HG02973 (cell line): ENCODE data around the gene ATP6V0A1.
"Not testable (repeated sequence)": the region's sequence is repeated elsewhere in the genome, so short reads cannot be mapped to it uniquely, and the experiment has no call there.

Experiments used
- ATAC-seq: cut with Tn5 transposase; IDR thresholded peaks from one replicate; pipeline ENCODE4 v1.9.1; 2021; ENCODE audit warnings: moderate library complexity; ENCODE audit not compliant: unreplicated experiment

The ATP6V0A1 gene

GRCh38 chr17:42537156-42537805 is 78.6 kb downstream of the ATP6V0A1 start:
- no peak for ATAC-seq

GRCh38 chr17:42537826-42538451 is 79.3 kb downstream of the ATP6V0A1 start:
- ATAC-seq, result no peak

GRCh38 chr17:42538482-42538881 is 79.8 kb downstream of the ATP6V0A1 start:
- ATAC-seq, result no peak

GRCh38 chr17:42540558-42540957 is 81.9 kb downstream of the ATP6V0A1 start:
- not testable (repeated sequence) for ATAC-seq

- no peak for ATAC-seq
Observed at GRCh38 chr17:42541041-42541833, 82.6 kb downstream of the ATP6V0A1 start.

GRCh38 chr17:42543190-42544079 is 84.8 kb downstream of the ATP6V0A1 start:
- ATAC-seq, result no peak

- no peak for ATAC-seq
Observed at GRCh38 chr17:42544874-42545283, 86.2 kb downstream of the ATP6V0A1 start.

- ATAC-seq, result not testable (repeated sequence)
Observed at GRCh38 chr17:42545755-42546505, 87.3 kb downstream of the ATP6V0A1 start.

- no peak for ATAC-seq
Observed at GRCh38 chr17:42547001-42547461, 88.4 kb downstream of the ATP6V0A1 start.

GRCh38 chr17:42547698-42548069 is 89.0 kb downstream of the ATP6V0A1 start:
- ATAC-seq, result no peak

GRCh38 chr17:42548070-42548837 is 89.6 kb downstream of the ATP6V0A1 start:
- no peak for ATAC-seq

GRCh38 chr17:42548993-42549755 is 90.5 kb downstream of the ATP6V0A1 start:
- ATAC-seq, result no peak

GRCh38 chr17:42552736-42553135 is 94.1 kb downstream of the ATP6V0A1 start, which contains the start of gene HSD17B1:
HSD17B1 (plus strand) TSS chr17:42552923; CDS start chr17:42552934, 11 bp downstream.
- ATAC-seq, result not testable (repeated sequence)

- ATAC-seq, result no peak
Observed at GRCh38 chr17:42553161-42553818, 94.6 kb downstream of the ATP6V0A1 start.

GRCh38 chr17:42553866-42554249 is 95.2 kb downstream of the ATP6V0A1 start:
- ATAC-seq, result no peak

- peak; percentile 81 for ATAC-seq
Observed at GRCh38 chr17:42554250-42555121, 95.8 kb downstream of the ATP6V0A1 start.

GRCh38 chr17:42555122-42555622 is 96.5 kb downstream of the ATP6V0A1 start:
- no peak for ATAC-seq
